HEK293T (cell line): ENCODE measurements around the gene CMTM6.
"Not testable (repeated sequence)": the region's sequence is repeated elsewhere in the genome, so short reads cannot be mapped to it uniquely, and the experiment has no call there.

ENCODE experiments used
- ARNT ChIP-seq: fragments of 450-650 bp; IDR thresholded peaks from 2 replicates; pipeline ENCODE4 v1.6.1; 2017; ENCODE audit warnings: mild to moderate bottlenecking
- ELF4 ChIP-seq: fragments of 450-650 bp; IDR thresholded peaks from 2 replicates; pipeline ENCODE4 v1.6.1; 2017; ENCODE audit warnings: antibody characterized with exemption
- FOXM1 ChIP-seq: fragments of 450-650 bp; IDR thresholded peaks from 2 replicates; pipeline ENCODE4 v1.6.1; 2017; ENCODE audit warnings: mild to moderate bottlenecking, borderline replicate concordance
- LEF1 ChIP-seq: fragments of 450-650 bp; IDR thresholded peaks from 2 replicates; pipeline ENCODE4 v1.6.1; 2017; ENCODE audit warnings: mild to moderate bottlenecking, borderline replicate concordance
- PKNOX1 ChIP-seq: fragments of 450-650 bp; IDR thresholded peaks from 2 replicates; pipeline ENCODE4 v1.6.1; 2016
- SP1 ChIP-seq: fragments of 450-650 bp; IDR thresholded peaks from 2 replicates; pipeline ENCODE4 v1.6.1; 2017
- SUZ12 ChIP-seq: fragments of 450-650 bp; IDR thresholded peaks from 2 replicates; pipeline ENCODE4 v1.6.1; 2016; ENCODE audit warnings: mild to moderate bottlenecking

GRCh38 chr3:32464726-32465125 lies 37.9 kb downstream of the CMTM6 start:
- not testable (repeated sequence) for TF ChIP-seq SP1, FOXM1, ELF4, SUZ12, ARNT, LEF1, PKNOX1
